Effector memory CD8-positive, alpha-beta T cell (primary cell): ENCODE data around the gene ABRACL.
A peak's percentile ranks its signal among the peaks of the same experiment; 100 is the strongest.
"Not testable (repeated sequence)": the region's sequence is repeated elsewhere in the genome, so short reads cannot be mapped to it uniquely, and the experiment has no call there.

Source experiments
- ATAC-seq: fragments of 150-1000 bp; cut with Tn5 transposase; replicated peaks from 2 replicates; pipeline ENCODE4 v1.10.0; 2021; ENCODE audit warnings: mild to moderate bottlenecking, moderate library complexity
- DNase-seq, 3 experiments: peaks; one replicate each; pipeline ENCODE4 v3.0.0; 2021
- H3K27ac Mint-ChIP-seq, 2 donors: one replicate each; pipeline ENCODE4 v1.8.0; 2022; ENCODE audit warnings: mild to moderate bottlenecking in 2 of 2, mixed read lengths in 2 of 2, moderate library complexity in 2 of 2
- H3K27me3 Mint-ChIP-seq, 2 donors: one replicate each; pipeline ENCODE4 v1.8.0; 2022; ENCODE audit warnings: mixed read lengths in 2 of 2
- H3K36me3 Mint-ChIP-seq: one replicate; pipeline ENCODE4 v1.8.0; 2022; ENCODE audit warnings: mild to moderate bottlenecking, moderate library complexity, mixed read lengths; ENCODE audit not compliant: insufficient read depth
- H3K4me1 Mint-ChIP-seq, 2 donors: one replicate each; pipeline ENCODE4 v1.8.0; 2022; ENCODE audit warnings: low read depth in 2 of 2, mixed read lengths in 2 of 2
- H3K4me3 Mint-ChIP-seq, 2 donors: one replicate each; pipeline ENCODE4 v1.8.0; 2022; ENCODE audit warnings: mild to moderate bottlenecking in 2 of 2, mixed read lengths in 2 of 2, moderate library complexity in 2 of 2
- H3K9me3 Mint-ChIP-seq, 2 donors: one replicate each; pipeline ENCODE4 v1.8.0; 2022; ENCODE audit warnings: mixed read lengths in 2 of 2

The ABRACL gene

DNA sequence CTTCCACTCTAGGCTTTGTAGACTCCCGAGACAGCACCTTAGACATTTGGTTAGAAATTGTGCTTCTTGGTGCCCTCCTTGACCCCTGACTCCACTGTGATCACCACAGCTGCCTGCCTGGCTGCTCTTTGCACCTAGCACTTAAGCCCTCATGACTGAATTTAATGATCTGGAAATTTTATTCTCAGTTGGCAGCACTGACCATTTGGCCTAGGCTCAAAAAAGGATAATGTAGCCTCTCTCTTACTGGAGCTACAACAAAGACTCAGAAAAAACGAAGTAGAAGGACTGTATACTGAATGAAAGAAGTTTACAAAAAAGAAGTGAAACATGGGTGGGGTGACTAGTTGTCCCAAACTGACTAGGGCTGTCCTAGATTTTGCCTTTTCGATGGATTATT lies 11.3 kb upstream of the ABRACL start:
- no peaks in the 10 kb centered on the region for H3K4me1 Mint-ChIP-seq
- ATAC-seq (no peak), DNase-seq (no peak)
- no peak overlapping the region for H3K4me3 Mint-ChIP-seq
- no peaks in the 10 kb centered on the region for H3K9me3 Mint-ChIP-seq
- H3K27me3 Mint-ChIP-seq = peaks cover 15 to 20% of the 10 kb centered on the region in 2 donors
- H3K27ac Mint-ChIP-seq = no peak overlapping the region
- H3K36me3 Mint-ChIP-seq = no peaks in the 10 kb centered on the region

DNA sequence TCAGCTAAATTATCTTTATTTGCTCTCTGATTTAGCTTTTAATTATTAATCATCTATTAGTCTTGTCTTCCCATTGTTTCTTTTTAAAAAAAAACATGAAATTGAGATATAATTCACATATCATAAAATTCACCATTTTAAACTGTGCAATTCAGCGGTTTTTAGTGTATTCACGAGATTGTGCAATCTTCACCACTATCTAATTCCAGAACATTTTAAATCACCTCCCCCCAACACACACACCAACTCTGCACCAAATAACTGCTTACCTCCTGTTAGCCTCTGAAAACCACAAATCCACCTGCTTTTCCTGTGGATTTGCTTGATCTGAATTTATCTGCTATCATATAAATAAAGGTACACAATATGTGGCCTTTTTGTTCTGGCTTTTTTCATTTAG lies 8.8 kb upstream of the ABRACL start:
- no peak overlapping the region for H3K27ac Mint-ChIP-seq
- H3K4me3 Mint-ChIP-seq = no peak overlapping the region
- no peaks in the 10 kb centered on the region for H3K9me3 Mint-ChIP-seq
- peaks cover 0 to under 1% of the 10 kb centered on the region in 2 donors for H3K27me3 Mint-ChIP-seq
- H3K4me1 Mint-ChIP-seq = no peaks in the 10 kb centered on the region
- no peaks in the 10 kb centered on the region for H3K36me3 Mint-ChIP-seq
- DNase-seq (no peak), ATAC-seq (no peak)

DNA sequence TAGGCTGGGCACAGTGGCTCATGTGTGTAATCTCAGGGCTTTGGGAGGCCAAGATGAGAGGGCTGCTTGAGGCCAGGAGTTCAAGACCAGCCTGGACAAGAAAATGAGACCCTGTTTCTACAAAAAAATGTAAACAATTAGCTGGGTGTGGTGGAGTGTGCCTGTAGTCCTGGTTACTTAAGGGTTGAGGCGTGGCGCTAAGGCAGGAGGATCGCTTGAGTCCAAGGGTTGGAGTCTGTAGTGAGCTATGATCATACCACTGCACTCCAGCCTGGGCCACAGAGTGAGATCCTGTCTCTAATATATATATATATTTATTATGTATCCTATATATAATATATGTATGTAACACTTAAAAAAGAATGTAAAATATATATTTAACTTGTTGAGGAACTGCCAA lies 7.9 kb upstream of the ABRACL start:
- H3K27me3 Mint-ChIP-seq = no peaks in the 10 kb centered on the region
- no peak for DNase-seq
- no peaks in the 10 kb centered on the region for H3K9me3 Mint-ChIP-seq
- ATAC-seq = no peak
- no peak overlapping the region for H3K4me3 Mint-ChIP-seq
- no peaks in the 10 kb centered on the region for H3K4me1 Mint-ChIP-seq
- H3K27ac Mint-ChIP-seq = no peak overlapping the region
- H3K36me3 Mint-ChIP-seq = no peaks in the 10 kb centered on the region

DNA sequence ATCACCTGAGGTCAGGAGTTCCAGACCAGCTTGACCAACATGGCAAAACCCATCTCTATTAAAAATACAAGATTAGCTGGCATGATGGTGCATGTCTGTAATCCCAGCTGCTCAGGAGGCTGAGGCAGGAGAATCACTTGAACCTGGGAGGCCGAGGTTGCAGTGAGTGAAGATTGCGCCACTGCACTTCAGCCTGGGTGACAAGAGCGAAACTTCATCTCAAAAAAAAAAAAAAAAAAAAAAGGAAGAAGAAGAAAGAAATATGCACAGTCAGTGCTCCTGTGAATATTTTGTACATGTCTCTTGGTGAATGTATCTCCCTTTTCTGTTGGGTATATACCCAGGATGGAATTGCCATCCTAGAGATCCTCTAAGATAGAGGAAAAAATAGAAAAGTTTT lies 3.1 kb upstream of the ABRACL start:
- H3K4me3 Mint-ChIP-seq, DNase-seq, H3K9me3 Mint-ChIP-seq, ATAC-seq, H3K27me3 Mint-ChIP-seq, H3K27ac Mint-ChIP-seq, H3K36me3 Mint-ChIP-seq: not testable (repeated sequence)
- peaks cover 12 to 16% of the 10 kb centered on the region in 2 donors for H3K4me1 Mint-ChIP-seq

DNA sequence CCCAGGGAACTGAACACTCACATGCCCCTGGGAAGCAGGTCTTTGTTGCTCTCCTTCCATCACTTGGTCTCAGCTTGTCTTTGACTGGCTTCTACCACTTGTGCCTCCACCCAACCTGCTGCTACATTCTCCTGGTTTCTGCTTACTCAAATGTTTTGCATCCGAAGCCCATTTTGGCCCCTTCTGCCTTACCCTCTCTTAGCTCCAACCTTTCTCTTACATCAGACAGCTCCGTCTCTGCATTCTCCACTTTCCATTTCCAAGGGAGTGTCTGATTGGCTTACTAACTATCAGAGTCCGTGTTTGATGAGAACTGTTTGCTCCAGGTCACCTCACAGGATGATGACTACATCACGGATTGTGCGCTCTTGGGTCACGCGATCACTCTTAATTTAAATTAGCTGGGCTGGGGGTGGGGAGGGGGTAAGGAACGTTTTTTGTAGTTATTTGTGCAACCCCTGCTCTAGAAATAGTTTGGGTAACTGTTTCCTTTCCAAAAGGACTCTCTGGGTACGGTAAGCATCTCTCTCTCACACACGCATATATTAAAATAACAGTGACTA lies 844 bp upstream of the ABRACL start:
- H3K27me3 Mint-ChIP-seq = no peaks in the 10 kb centered on the region
- DNase-seq = no peak

DNA sequence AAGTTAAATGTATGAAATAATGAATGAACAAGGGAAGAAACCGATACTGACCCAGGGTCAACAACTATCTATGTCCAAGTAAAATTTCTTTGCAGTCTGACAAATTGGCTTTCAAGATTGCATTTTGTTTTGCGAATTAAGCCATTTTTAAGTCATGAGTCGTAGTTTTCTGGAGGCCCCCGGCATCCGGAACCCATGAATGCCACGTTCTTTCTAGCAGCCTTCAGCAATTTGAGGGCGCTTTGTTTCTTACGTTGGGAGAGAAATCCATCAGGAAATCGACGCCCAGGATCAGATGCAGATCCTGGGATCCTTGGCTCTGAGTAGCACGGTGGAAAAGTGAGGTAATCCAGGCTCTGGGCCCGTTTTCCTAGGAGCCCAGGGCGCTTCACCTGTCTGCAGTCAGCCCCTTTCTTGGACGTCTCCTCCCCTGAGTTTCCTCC lies 309 bp upstream of the ABRACL start:
- H3K27ac Mint-ChIP-seq = peak overlapping the region; percentile 91 to 94
- H3K4me1 Mint-ChIP-seq = peaks cover 17 to 23% of the 10 kb centered on the region in 2 donors
- DNase-seq (no peak), ATAC-seq (peak; percentile 7)
- H3K27me3 Mint-ChIP-seq = no peaks in the 10 kb centered on the region
- no peaks in the 10 kb centered on the region for H3K9me3 Mint-ChIP-seq
- peaks cover 10% of the 10 kb centered on the region for H3K36me3 Mint-ChIP-seq
- no peak overlapping the region for H3K4me3 Mint-ChIP-seq

More for the DNA sequence above, 844 bp upstream of the ABRACL start:
- H3K36me3 Mint-ChIP-seq = peaks cover 10% of the 10 kb centered on the region
- H3K4me1 Mint-ChIP-seq = peaks cover 14 to 19% of the 10 kb centered on the region in 2 donors
- ATAC-seq = no peak
- H3K27ac Mint-ChIP-seq = peak overlapping the region; percentile 91 to 94
- no peak overlapping the region for H3K4me3 Mint-ChIP-seq
- H3K9me3 Mint-ChIP-seq = no peaks in the 10 kb centered on the region

DNA sequence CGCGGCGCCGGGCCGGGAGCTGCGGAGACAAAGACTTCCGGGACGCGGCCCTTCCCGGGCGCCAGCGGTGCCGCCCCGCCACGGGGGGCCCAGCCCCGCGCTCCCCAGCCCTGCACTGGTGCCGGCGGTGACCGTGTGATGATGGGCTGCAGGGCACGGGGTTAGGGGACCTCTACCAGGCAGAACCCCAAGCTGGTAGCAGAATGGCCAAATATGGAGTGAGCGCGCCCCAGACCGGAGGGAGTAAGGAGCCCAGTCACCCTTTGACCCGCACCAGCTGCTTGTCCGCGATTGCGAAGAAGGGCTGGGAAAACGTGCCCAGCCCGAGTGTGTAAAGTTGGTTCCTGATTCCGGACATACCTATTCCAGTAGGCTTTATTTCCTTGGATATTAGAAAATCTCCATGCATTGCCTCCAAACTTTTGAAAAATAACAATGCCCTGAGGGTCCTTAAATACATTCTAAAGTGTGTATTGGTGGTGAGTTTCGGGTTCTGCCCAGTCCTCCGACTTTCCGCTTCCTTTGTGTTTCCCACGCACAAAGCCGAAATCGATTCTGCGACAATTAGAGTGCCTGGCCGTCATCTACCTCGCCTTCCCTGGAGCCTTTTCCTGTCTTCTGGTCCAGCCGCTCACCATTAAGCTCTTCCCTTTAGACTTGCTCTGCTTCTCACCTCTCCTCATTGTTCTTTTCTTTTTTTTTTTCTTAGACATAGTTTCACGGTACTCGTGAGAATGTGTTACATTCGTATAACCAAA lies 1.1 kb downstream of the ABRACL start:
- H3K36me3 Mint-ChIP-seq = peaks cover 19% of the 10 kb centered on the region
- no peak for DNase-seq
- no peak overlapping the region for H3K4me3 Mint-ChIP-seq
- no peak for ATAC-seq
- H3K9me3 Mint-ChIP-seq = no peaks in the 10 kb centered on the region
- no peaks in the 10 kb centered on the region for H3K27me3 Mint-ChIP-seq
- H3K27ac Mint-ChIP-seq = peak overlapping the region in 1 of 2 donors; percentile 94
- peaks cover 23 to 33% of the 10 kb centered on the region in 2 donors for H3K4me1 Mint-ChIP-seq

DNA sequence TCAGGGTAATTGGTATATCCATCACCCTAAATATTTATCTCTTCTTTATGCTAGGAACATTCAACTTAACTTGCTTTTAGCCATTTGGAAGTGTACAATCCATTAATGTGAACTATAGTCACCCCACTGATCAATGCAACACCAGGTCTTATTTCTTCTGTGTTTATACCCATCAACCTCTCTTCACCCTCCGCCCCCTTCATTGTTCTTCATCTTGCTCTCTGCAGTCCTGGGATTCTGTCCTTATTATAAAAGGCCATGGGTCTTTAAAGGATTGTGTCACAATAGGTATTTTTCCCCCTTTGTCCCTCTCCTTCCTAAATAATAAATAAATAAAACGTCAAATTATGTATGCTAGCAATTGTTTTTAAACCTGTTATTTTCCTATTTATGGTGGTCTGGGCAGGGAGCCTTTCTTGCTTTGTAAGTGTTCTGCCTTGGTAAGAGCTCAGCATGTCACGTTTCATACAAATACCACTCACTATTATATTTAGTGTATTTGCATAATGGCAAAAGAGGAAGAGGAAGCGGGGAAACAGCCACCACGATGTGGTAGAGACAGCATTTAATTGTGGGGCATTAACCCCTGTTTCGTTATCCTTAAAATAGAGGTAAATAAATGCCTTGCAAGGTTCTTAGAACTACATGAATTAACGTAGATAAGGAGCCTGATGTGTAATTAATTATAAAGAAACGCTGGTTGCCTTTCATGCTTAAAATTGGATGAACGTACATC lies 1.9 kb downstream of the ABRACL start:
- peaks cover 27% of the 10 kb centered on the region for H3K36me3 Mint-ChIP-seq
- no peaks in the 10 kb centered on the region for H3K9me3 Mint-ChIP-seq
- H3K4me3 Mint-ChIP-seq = no peak overlapping the region
- DNase-seq (peak; percentile 8 to 16 (median 11)), ATAC-seq (peak; percentile 40)
- no peaks in the 10 kb centered on the region for H3K27me3 Mint-ChIP-seq
- H3K27ac Mint-ChIP-seq = no peak overlapping the region
- H3K4me1 Mint-ChIP-seq = peaks cover 23 to 33% of the 10 kb centered on the region in 2 donors

DNA sequence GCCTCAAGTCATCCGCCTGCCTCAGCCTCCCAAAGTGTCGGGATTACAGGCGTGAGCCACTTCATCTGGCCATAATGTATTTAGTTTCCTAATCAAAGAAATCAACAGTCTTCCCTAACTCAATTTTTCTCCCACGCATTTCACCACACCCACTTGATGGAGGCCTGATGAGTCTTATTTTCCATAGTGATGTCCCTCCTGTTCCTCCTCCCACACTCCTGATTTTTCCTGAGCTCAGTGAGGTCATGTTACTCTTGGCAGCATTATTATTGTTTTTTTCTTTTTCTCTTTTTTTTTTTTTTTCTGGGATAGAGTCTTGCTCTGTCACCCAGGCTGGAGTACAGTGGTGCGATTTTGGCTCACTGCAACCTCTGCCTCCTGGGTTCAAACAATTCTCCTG lies 8.9 kb downstream of the ABRACL start:
- ATAC-seq (no peak), DNase-seq (no peak)
- Mint-ChIP-seq H3K27me3 (no peaks in the 10 kb centered on the region), H3K9me3 (no peaks in the 10 kb centered on the region), H3K36me3 (peaks cover 63% of the 10 kb centered on the region), H3K27ac (peak overlapping the region in 1 of 2 donors; percentile 38), H3K4me1 (peaks cover 24 to 36% of the 10 kb centered on the region in 2 donors), H3K4me3 (no peak overlapping the region)

DNA sequence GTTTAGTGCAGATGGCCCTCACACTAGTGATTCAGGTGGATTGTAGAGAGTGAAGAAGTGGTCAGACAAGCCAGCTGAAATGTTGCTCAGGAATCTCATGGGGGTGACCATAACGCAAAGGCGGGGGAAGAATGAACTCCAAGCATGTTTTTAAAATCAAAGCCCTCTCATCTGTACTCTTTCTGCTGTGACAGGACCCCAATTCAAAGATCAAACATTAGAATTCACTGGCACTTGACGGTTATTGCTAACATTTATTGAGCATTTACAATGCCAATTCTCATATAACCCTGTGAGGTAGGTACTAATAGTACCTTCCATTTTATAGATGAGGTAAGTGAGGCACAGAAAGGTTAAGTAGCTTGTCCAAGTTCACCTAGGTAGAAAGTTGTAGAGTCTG lies 15.7 kb downstream of the ABRACL start:
- H3K4me3 Mint-ChIP-seq = no peak overlapping the region
- no peak for ATAC-seq
- DNase-seq = no peak
- no peaks in the 10 kb centered on the region for H3K9me3 Mint-ChIP-seq
- peaks cover 36% of the 10 kb centered on the region for H3K36me3 Mint-ChIP-seq
- H3K27me3 Mint-ChIP-seq = no peaks in the 10 kb centered on the region
- peak overlapping the region in 1 of 2 donors; percentile 41 for H3K27ac Mint-ChIP-seq
- H3K4me1 Mint-ChIP-seq = peaks cover 7 to 12% of the 10 kb centered on the region in 2 donors

DNA sequence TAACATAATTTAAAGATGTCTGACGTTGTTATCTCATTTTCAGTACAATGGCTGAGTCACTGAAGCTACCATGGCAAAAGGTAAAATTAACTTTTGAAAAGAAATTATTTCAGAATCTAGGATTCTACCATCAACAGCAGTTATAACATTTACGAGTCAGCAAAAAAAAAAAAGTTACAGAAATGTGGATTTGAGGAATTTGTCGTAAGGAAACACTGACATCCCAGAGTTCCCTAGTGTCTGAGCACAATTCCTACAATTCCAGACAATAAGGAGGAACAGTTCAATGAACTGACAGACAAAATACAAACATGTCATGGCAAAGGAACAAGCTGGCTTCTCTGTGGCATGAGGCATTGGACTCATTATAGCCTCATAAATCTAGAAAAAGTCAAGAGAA lies 19.1 kb downstream of the ABRACL start:
- Mint-ChIP-seq H3K36me3 (peaks cover 14% of the 10 kb centered on the region), H3K9me3 (no peaks in the 10 kb centered on the region), H3K4me3 (no peak overlapping the region), H3K27me3 (no peaks in the 10 kb centered on the region), H3K4me1 (no peaks in the 10 kb centered on the region), H3K27ac (no peak overlapping the region)
- no peak for DNase-seq
- no peak for ATAC-seq

DNA sequence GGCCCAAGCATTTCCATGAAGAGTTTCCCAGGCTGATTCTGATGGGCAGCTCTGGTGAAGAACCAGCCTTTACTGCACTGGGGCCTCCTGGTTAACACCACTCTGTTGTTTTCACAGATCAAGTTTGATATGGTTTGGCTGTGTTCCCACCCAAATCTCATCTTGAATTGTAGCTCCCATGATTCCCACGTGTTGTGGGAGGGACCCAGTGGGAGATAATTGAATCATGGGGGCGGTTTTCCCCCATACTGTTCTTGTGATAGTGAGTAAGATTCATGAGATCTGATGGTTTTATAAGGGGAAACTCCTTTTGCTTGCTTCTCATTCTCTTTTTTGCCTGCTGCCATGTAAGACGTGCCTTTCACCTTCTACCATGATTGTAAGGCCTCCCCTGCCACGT lies 20.4 kb downstream of the ABRACL start:
- H3K36me3 Mint-ChIP-seq, H3K4me1 Mint-ChIP-seq, DNase-seq, ATAC-seq, H3K27me3 Mint-ChIP-seq, H3K27ac Mint-ChIP-seq, H3K9me3 Mint-ChIP-seq, H3K4me3 Mint-ChIP-seq: not testable (repeated sequence)

DNA sequence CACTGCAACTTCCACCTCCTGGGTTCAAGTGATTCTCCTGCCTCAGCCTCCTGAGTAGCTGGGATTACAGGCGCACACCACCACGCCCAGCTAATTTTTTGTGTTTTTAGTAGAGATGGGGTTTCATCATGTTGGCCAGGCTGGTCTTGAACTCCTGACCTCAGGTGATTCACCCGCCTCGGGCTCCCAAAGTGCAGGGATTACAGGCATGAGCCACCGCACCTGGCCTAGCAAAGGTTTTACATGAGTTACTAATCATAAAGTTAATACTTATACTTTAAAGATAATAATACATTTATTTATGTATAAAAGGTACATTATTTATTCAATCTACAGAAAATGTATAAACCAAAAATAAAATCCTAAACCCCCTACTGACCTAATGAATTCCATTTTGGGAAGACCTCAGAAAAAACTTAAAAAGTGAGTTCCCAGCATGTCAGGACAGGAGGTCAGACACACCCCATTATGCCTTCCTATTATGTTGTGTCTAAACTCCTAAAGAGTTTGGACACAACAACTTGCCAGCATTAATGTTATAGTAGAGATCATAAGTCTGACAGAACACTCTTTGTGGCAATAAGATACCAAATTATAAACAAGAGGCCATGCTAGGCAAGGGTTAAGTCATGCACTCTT lies 21.7 kb downstream of the ABRACL start:
- not testable (repeated sequence) for H3K4me3 Mint-ChIP-seq, H3K36me3 Mint-ChIP-seq, ATAC-seq, H3K27ac Mint-ChIP-seq, H3K27me3 Mint-ChIP-seq, H3K9me3 Mint-ChIP-seq, H3K4me1 Mint-ChIP-seq, DNase-seq
